Choroid plexus epithelial cell (primary cell): Measurements from ENCODE around the gene NFATC2.

ENCODE experiments used
- DNase-seq: peaks from one replicate; pipeline ENCODE4 v3.0.0-alpha.2; 2010; ENCODE audit warnings: low read depth
- H3K4me3 ChIP-seq: 2 replicates; pipeline ENCODE4 v1.5.1; 2011; ENCODE audit warnings: low read depth, mild to moderate bottlenecking, control low read depth, low read length, moderate library complexity
- TF ChIP-seq, protein P1 (sequence below): conservative IDR thresholded peaks from 2 replicates; pipeline ENCODE4 v1.5.1; 2011; ENCODE audit warnings: low read depth, mild to moderate bottlenecking, control low read depth, inconsistent platforms, low read length, moderate library complexity

Gene NFATC2

GRCh38 chr20:51508158-51508557 is 34.4 kb downstream of the NFATC2 start:
- no peak overlapping the region for H3K4me3 ChIP-seq
- TF ChIP-seq, protein P1, sequence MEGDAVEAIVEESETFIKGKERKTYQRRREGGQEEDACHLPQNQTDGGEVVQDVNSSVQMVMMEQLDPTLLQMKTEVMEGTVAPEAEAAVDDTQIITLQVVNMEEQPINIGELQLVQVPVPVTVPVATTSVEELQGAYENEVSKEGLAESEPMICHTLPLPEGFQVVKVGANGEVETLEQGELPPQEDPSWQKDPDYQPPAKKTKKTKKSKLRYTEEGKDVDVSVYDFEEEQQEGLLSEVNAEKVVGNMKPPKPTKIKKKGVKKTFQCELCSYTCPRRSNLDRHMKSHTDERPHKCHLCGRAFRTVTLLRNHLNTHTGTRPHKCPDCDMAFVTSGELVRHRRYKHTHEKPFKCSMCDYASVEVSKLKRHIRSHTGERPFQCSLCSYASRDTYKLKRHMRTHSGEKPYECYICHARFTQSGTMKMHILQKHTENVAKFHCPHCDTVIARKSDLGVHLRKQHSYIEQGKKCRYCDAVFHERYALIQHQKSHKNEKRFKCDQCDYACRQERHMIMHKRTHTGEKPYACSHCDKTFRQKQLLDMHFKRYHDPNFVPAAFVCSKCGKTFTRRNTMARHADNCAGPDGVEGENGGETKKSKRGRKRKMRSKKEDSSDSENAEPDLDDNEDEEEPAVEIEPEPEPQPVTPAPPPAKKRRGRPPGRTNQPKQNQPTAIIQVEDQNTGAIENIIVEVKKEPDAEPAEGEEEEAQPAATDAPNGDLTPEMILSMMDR, result no peak
- no peak for DNase-seq

DNA sequence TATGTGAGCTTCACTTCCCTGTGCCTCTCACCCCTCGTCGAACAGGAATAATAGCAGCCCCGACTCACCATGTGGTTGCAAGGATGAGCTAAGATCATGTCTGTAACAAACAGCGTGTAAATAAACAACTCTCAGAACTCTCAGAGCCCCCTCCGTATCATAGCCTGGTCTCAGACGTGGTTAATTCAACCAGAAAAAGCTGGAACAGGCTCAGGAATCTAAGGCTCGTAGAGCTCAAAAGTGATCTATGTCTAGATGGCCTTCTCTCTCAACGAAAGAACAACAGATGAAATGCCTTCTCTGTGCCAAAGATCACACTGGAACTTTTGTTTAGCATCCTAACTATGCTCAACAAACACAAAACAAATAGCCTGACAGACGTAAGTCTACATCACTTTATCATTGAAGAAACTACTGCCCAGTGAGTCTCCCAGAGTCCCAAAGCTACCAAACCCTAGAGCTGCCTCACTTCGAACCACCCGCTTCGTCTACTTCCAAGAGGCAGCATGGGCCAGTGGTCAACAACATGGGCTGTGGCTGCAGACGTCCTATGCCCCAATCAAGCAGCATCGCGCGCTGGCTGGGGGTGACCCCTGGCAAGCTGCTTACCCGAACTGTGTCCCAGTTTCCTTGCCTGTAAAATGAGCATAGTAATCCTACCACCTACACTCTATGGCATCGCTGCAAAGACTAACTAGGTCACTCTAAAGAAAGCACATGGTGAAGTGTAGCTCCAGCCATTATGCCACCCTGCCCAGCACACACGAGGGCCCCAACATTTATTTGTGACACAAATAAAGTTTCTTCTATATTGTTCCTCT is 35.1 kb downstream of the NFATC2 start:
- DNase-seq, result peak; percentile 73
- H3K4me3 ChIP-seq, result no peak overlapping the region
- TF ChIP-seq, protein P1, result no peak

- TF ChIP-seq, protein P1, result no peak
- no peak for DNase-seq
- H3K4me3 ChIP-seq, result no peak overlapping the region
These were observed 35.8 kb downstream of the NFATC2 start for GRCh38 chr20:51506527-51507215.

DNA sequence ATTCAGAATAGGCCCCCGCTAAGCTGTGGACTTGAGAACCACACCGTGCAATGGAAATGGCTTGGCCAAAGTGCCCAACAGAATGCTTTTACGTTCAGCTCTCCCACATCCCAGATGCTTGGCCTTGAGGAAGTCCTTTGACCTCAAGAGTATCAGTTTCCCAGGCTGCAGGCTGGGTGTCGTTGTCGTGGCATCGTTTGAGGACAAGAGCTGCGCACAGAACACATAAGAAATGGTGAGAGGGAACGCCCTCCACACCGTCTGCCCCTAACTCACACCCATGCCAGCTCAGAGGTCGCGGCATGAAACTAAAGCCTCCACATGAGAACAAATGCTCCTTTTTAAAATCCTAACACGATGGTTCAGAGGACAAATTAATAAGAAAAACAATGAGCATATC is 37.0 kb downstream of the NFATC2 start:
- H3K4me3 ChIP-seq, result no peak overlapping the region
- no peak for DNase-seq
- TF ChIP-seq, protein P1, result no peak

- no peak overlapping the region for H3K4me3 ChIP-seq
- DNase-seq, result no peak
- TF ChIP-seq, protein P1, result no peak
These were observed 39.1 kb downstream of the NFATC2 start for GRCh38 chr20:51503376-51503775.

DNA sequence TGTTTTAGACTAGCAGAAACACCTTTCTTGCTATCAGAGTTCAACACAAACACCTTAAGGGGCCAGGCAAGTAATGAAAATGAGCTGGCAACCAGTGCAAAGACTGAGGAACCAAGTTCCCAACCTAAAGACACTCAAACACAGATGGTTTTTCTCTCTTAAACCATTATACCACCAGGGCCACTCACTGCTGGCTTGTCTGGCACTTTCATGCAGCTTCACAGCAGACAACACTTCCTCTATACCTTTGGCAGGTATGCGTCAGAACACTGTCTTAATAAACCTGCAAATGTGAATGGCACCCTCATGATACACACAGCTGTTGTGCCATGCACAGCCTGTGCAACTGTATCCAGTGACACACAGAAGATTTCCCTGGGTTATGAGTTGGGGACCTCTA is 41.6 kb downstream of the NFATC2 start:
- no peak overlapping the region for H3K4me3 ChIP-seq
- TF ChIP-seq, protein P1, result no peak
- DNase-seq, result no peak
